NOMO-1 (cell line): Measurements from ENCODE around the gene OVCA2.

ENCODE experiments used
- DNase-seq, 2 experiments: peaks; one replicate each; lab custom pipeline; 2025; ENCODE audit not compliant: unreplicated experiment in 2 of 2; lab: John Stamatoyannopoulos, UW

The OVCA2 gene

GRCh38 chr17:2063261-2064146, 21.7 kb downstream of the OVCA2 start:
- no peak for DNase-seq

- no peak for DNase-seq
These were observed 22.3 kb downstream of the OVCA2 start for GRCh38 chr17:2064147-2064489.

GRCh38 chr17:2064520-2064971, 22.7 kb downstream of the OVCA2 start:
- no peak for DNase-seq

- DNase-seq, result peak; percentile 30 to 39
These were observed 23.4 kb downstream of the OVCA2 start for GRCh38 chr17:2064980-2065785.

GRCh38 chr17:2065949-2066400, 24.2 kb downstream of the OVCA2 start:
- no peak for DNase-seq

- no peak for DNase-seq
These were observed 25.3 kb downstream of the OVCA2 start for GRCh38 chr17:2067048-2067561.

GRCh38 chr17:2067608-2068024, 25.8 kb downstream of the OVCA2 start:
- DNase-seq, result no peak

- DNase-seq, result no peak
These were observed 26.3 kb downstream of the OVCA2 start for GRCh38 chr17:2068031-2068518.

- DNase-seq, result no peak
These were observed 26.8 kb downstream of the OVCA2 start for GRCh38 chr17:2068519-2069051.

- DNase-seq, result no peak
These were observed 28.6 kb downstream of the OVCA2 start for GRCh38 chr17:2070241-2071023.

- no peak for DNase-seq
These were observed 29.2 kb downstream of the OVCA2 start for GRCh38 chr17:2071024-2071385.

- DNase-seq, result peak in 1 of 2 experiments; percentile 20
These were observed 29.8 kb downstream of the OVCA2 start for GRCh38 chr17:2071455-2072281.

- DNase-seq, result no peak
These were observed 33.1 kb downstream of the OVCA2 start for GRCh38 chr17:2074919-2075318.

- DNase-seq, result no peak
These were observed 33.7 kb downstream of the OVCA2 start for GRCh38 chr17:2075336-2076086.

GRCh38 chr17:2076087-2076984, 34.5 kb downstream of the OVCA2 start:
- no peak for DNase-seq

GRCh38 chr17:2077040-2077439, 35.2 kb downstream of the OVCA2 start:
- DNase-seq, result no peak

- no peak for DNase-seq
These were observed 39.7 kb downstream of the OVCA2 start for GRCh38 chr17:2081564-2081963.
